ENCODE measurements around the gene AATK.

AATK gene

DNA sequence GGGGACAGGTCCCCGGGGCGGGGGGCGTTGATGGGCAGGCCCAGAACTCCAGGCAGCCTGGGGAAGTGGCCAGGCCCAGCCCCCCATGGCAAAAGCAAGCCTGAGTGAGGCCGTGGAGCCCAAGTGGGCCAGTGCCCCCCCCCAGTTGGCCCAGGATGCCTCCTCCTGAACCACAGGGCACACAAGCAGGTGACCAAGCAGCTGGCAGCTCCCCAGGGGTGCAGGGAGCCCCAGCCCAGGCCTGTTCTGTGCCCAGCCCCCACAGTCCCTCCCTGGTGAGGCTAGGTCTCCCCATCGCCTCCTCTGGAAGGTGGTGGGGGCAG, 38.9 kb downstream of the AATK start:
- no peak for DNase-seq

GRCh38 chr17:81126281-81127132, 39.5 kb downstream of the AATK start:
- no peak for DNase-seq

DNA sequence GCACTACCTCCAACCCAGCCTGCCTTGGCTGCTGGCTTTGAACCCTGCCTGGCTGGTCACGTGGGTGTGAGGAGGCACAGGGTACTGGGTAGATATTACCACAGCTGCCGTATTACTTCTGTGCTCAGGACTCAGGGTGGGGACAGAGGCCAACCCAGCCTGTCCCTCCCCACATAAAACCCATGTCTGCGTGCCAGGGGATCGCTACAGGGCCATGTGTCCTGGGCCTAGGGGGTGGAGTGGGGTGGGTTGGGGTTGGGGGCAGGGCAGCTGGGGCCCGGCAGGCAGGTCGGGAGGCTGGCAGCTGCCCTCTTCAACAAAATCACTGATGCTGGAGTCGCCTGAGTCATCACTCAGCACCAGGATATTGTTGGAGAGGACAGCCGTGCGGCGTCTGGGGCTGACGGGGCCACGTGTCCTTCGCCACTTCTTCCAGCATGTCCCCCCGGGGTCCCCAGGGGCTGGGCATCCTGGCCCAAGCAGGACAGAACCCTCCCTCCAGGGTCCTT, 40.4 kb downstream of the AATK start:
- DNase-seq: peak; percentile 62

- no peak for DNase-seq
Observed at GRCh38 chr17:81124377-81124776, 41.6 kb downstream of the AATK start.

- DNase-seq: no peak
Observed at GRCh38 chr17:81123052-81124048, 42.7 kb downstream of the AATK start.

DNA sequence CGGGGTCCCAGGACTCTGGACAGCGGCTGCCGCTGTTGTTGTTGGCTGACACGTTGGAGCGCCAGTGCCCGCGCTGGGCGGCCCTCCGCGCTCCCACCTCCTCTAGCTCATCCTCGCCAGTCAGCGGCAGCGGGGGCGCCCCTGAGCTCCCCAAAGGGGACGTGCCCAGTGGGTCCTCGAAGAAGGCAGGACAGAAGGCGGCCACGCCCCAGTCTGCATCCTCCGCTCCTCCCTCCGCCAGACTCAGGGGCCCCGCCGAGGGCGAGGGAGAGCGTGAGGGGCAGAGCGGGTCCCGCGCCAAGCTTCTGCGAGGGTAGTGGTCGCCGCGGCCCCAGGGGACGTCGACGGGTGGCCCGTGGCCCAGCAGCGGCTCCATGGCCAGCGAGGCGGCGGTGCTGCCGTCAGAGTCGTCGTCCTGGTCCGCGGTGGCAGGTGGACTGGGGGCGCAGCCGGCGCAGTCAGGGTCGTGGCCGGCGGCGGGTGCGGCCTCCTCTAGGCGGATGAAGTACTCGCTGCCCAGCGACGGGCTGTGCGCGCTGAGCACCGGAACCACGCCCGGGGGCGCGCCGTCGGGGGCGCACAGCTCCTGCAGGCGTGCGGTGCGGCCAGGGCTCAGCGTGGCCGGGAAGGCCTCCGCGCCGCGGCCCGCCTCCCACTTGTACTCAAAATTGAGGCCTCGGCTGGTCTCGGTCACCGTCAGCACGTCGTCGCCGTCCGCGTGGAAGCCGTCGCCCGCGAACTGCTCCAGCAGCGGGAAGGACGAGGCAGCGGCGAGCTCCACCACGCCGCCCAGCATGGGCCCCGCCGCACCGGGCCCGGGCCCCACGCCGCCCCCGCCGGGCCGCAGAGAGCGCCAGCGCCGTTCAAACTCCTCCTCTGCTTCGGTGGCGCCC, 43.9 kb downstream of the AATK start:
- DNase-seq: no peak

GRCh38 chr17:81120695-81121621, 45.1 kb downstream of the AATK start:
- DNase-seq: no peak

DNA sequence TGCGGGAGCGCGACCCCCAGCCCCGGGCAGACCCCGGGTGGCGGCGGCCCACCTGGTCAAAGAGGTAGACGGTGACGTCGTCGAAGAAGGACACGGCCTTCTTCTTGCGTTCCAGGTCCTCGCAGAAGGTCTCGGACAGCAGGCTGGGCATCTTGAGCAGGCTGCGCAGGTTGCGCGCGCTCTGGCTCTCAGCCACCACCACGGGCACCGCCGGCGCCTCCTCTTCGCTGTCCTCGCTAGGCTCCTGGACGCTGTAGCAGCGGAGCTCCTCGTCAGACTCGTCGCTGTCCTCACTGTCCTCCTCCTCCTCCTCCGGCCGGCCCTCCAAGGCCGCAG, 45.9 kb downstream of the AATK start:
- peak; percentile 27 for DNase-seq

DNA sequence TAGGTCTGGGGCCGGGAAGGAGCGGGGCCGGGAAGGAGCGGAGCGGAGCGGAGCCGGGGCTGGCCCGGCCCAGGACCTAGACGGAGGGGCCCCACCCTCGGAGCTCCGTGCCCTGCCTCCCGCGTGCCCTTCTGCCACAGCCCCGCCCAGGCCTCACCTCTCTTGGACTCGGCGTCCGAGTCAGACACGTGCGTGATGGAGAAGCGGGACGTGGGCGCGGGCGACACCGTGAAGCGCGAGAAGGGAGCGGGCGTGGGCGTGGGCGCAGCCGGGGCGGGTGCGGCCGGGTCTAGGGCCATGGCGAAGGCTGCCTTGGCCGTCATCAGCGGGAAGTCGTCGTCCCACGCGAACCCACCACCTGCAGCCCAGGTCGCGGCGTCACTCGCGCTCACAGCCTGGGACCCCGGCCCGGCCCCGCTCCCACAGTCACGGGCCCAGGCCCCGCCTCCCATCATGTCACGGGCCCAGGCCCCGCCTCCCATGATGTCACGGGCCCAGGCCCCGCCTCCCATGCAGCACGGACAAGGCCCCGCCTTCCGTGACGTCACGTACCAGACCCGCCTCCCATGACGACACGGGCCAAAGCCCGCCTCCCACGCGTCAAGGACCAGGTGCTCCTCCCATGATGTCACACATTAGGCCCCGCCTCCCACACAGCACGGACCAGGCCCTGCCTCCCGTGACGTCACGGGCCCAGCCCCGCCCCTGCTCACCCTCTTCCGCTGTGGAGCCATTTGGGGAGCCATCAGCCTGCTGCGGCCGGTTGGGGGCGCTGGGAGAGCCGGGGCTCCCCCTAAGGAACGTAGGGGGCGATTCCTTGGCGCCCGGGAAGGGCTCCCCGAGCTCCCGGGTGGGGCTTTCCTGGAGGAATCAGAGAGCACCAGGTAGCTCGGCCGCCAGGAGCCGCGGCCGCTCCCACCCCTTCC, 46.5 kb downstream of the AATK start:
- peak; percentile 89 for DNase-seq

GRCh38 chr17:81118308-81119221, 47.5 kb downstream of the AATK start:
- no peak for DNase-seq

DNA sequence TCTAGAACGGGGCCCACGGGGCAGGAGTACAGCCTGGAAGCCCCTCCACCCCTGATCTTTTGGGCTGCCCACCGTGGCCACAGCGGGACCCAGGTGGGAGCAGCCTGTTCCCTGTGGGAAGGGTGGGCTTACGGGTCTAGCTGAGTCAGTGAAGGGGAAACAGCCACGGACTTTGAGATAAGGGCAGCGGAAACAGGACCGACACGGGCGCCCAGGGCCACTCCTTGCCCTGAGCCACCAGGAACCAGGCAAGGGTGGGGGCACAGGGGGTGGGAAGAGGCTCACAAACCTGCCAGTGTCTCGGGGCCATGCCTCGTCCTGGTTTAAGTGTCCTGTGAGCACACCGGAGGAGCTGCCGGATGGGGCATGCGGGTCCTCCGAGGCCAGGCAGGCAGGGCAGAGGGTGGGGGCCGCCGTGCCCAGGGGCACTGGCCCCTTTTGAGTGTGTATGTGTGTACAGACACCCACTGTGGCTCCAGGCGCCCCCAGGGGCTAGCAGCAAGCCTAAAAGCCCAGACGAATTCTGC, 48.3 kb downstream of the AATK start:
- DNase-seq: no peak

GRCh38 chr17:81116704-81117103, 49.3 kb downstream of the AATK start:
- DNase-seq: no peak

DNA sequence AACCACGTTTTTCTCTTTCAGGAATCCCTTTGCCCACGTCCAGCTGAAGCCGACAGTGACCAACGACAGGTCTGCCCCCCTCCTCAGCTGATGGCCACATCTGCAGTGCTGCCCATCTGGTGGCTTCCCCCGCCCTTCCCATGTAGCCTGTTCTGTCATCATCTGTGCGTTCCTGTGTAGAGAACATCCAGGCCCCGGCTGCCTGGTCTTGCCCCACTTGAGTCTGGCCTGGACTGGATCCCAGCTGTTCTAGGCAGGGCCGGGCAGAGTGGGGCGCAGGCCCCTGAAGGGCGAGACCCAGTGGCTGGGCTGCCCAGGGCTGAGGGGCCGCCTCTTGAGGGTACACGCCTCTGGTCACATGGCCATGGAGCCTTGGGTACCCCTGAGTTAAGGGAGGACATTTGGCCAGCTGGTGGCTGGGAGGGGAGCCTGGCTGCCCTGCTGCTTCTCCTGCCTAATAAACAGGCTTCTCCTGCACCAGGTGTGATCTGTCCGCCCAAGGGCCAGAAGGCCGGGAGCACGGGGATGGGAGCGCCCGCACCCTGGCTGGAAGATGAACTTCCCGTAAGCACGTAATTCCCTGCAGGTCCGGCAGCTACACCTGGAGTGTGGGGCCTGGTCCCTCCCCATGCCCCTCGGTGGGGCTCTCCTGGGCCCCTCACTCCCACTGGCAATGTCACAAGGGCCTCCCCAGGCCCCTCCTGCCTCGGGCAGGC, 50.1 kb downstream of the AATK start:
- DNase-seq: no peak

GRCh38 chr17:81115219-81115618, 50.8 kb downstream of the AATK start:
- DNase-seq: no peak

DNA sequence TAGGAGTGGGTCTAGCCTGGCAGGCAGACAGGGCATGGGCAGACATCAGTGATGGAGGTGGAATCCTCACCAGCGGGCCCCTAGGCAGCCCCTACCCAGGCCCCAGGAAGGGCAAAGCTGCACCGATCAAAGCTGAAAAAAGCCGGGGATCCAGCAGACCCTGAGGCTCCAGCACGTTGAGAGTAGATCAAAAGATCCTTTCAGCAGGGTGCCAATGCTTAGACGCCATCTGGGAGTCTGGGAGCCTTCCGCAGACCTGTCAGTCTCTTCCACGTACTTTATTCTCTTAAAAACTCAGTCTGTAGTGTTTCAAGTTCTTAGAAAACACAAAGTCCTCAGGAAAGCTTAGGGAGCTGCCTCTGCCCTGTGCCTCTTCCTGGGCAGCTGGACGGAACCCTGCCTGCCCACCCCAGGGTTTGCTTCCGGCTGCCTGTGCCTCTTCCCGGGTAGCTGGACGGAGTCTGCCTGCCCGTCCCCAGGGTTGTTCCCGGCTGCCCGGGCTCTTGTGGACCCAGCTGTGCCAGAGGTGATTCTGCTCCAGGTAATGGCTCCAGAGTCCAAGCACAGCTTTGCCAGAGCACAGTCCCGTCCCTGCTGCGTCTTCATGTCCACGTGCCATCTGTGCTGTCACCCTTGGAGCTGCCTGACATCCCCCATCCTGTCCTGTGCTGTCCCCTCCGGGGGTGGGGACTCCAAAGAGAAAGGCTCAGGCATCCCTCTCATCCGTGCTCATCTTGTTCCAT, 51.5 kb downstream of the AATK start:
- DNase-seq: no peak

DNA sequence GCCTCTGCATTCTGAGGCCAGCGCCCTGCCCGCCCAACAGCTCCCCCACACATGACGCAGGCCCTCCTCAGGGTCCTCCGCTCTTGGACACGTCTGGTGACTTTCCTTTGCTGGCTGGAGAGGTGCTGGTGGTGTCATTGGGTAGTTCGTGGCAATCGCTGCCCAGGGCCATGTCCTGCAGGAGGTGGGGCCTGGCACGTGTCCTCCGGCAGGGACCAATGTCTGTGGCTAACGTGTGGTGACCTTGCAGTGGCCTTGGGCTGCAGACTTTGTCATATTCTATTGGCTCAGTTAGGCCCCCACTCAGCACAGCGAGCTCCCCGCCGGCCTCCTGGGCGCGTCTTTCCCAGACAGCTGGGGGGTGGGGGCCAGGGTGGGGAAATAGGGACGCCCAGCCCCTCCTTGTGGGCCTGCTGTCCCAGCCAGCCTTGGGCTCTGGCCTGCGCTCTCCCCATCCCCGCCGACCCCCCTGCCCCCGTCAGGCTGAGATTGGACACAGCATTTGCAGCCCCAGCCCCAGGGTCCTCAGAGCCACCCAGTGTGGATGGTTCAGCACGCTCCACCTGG, 52.8 kb downstream of the AATK start:
- DNase-seq: no peak

GRCh38 chr17:81112450-81112849, 53.6 kb downstream of the AATK start:
- no peak for DNase-seq
